Right cardiac atrium (tissue), 5 donors: Measurements from ENCODE around the gene CST7. TPM values are rescaled to one million over a fixed set of nuclear protein-coding genes. Genes with fewer than 3 reads are reported as not detected.
"Not testable (repeated sequence)": the region's sequence is repeated elsewhere in the genome, so short reads cannot be mapped to it uniquely, and the experiment has no call there.

Source experiments
- ATAC-seq, 2 donors: fragments of 200-7000 bp; cut with Tn5 transposase; one replicate each; pipeline versions ENCODE4 v1.8.0 to v1.9.1; 2020; ENCODE audit warnings: moderate library complexity in 2 of 2, mild to moderate bottlenecking in 1 of 2
- DNase-seq, 3 donors: peaks; one replicate each; pipeline ENCODE4 v3.0.0-alpha.2; 2020
- H3K27ac ChIP-seq: one replicate; pipeline ENCODE4 v1.5.1; 2013; ENCODE audit warnings: mild to moderate bottlenecking, low read length, control low read depth, moderate library complexity
- H3K27me3 ChIP-seq: one replicate; pipeline ENCODE4 v1.6.1; 2013; ENCODE audit not compliant: control insufficient read depth, insufficient read depth
- H3K4me1 ChIP-seq: one replicate; pipeline ENCODE4 v1.6.1; 2013; ENCODE audit warnings: low read length; ENCODE audit not compliant: control insufficient read depth, insufficient read depth
- H3K4me3 ChIP-seq: one replicate; pipeline ENCODE4 v1.5.1; 2013; ENCODE audit warnings: low read length, control low read depth
- H3K9me3 ChIP-seq: one replicate; pipeline ENCODE4 v1.6.1; 2013; ENCODE audit warnings: low read length; ENCODE audit not compliant: control insufficient read depth
- WGBS: extraction: QIAGEN DNeasy Blood & Tissue Kit; methylation state at CpG from one replicate; pipeline ENCODE4 v1.1.7; 2013; 5-methylcytosine and 5-hydroxymethylcytosine counted together
- intact Hi-C, 4 donors: fragments of 100-400 bp; cut with DNase I; formaldehyde crosslinking; loops; one replicate each; pipeline versions ENCODE4 v1.11.0 to v1.14.0; 2022 to 2023
- polyA plus RNA-seq: library from polyadenylated mRNA; stranded (reverse); fragments of 200-250 nt; gene quantifications from one replicate; pipeline ENCODE4 v1.2.3, GENCODE V29; 2013
- total RNA-seq, 4 donors: library from RNA; stranded (reverse); fragmentation: NEBNext Ultra II Directional; extraction: Animal tissue kit (Norgen Biotek cat#: 25700); gene quantifications; one replicate each; pipeline ENCODE4 v1.2.1, GENCODE V29; 2021
- donor health status: healthy with polysubstance abuse.
- donor health status: DM: no; HTN: yes; CAD: no.
- donor health status: DM: no; HTN: no; CAD: no.
- donor health status: DM: no; HTN: yes; CAD: no; lungs with severe emphysema.
- donor health status: DM: yes; HTN: yes; CAD: no.

The CST7 gene
- total and polyA plus RNA-seq, 5 donors = 0.45 to 1.5 (median 1.0) TPM

GRCh38 chr20:24929867-24930723, 19.0 kb upstream of the CST7 start:
- H3K4me3 ChIP-seq, intact Hi-C loops, ATAC-seq, DNase-seq, H3K4me1 ChIP-seq, H3K27me3 ChIP-seq, H3K9me3 ChIP-seq, H3K27ac ChIP-seq: not testable (repeated sequence)
- 64% methylated on average over 13 of the region's 13 CpGs for WGBS

GRCh38 chr20:24930724-24931688, 18.1 kb upstream of the CST7 start:
- DNase-seq, H3K9me3 ChIP-seq, H3K27ac ChIP-seq, H3K4me3 ChIP-seq, H3K4me1 ChIP-seq, H3K27me3 ChIP-seq, ATAC-seq, intact Hi-C loops: not testable (repeated sequence)
- WGBS = 70% methylated on average over 15 of the region's 15 CpGs

- intact Hi-C loops, H3K27me3 ChIP-seq, H3K4me1 ChIP-seq, H3K4me3 ChIP-seq, ATAC-seq, H3K9me3 ChIP-seq, H3K27ac ChIP-seq, DNase-seq: not testable (repeated sequence)
- 51% methylated on average over 1 of the region's 1 CpG for WGBS
Measured at GRCh38 chr20:24931893-24932292, 17.2 kb upstream of the CST7 start.

GRCh38 chr20:24933266-24933908, 15.7 kb upstream of the CST7 start:
- H3K4me1 ChIP-seq = no peaks in the 10 kb centered on the region
- H3K27ac ChIP-seq = no peak overlapping the region
- no peaks in the 10 kb centered on the region for H3K9me3 ChIP-seq
- H3K4me3 ChIP-seq = no peak overlapping the region
- H3K27me3 ChIP-seq = no peaks in the 10 kb centered on the region
- 82% methylated on average over 7 of the region's 7 CpGs for WGBS
- ATAC-seq = no peak
- DNase-seq = no peak
- intact Hi-C loops = no loop called here

GRCh38 chr20:24934101-24934661, 14.9 kb upstream of the CST7 start:
- Histone ChIP-seq H3K4me1 (no peaks in the 10 kb centered on the region), H3K27ac (no peak overlapping the region), H3K9me3 (no peaks in the 10 kb centered on the region), H3K4me3 (no peak overlapping the region), H3K27me3 (no peaks in the 10 kb centered on the region)
- 79% methylated on average over 9 of the region's 9 CpGs for WGBS
- intact Hi-C loops = no loop called here
- ATAC-seq (no peak), DNase-seq (no peak)

- Histone ChIP-seq H3K27me3 (no peaks in the 10 kb centered on the region), H3K27ac (no peak overlapping the region), H3K9me3 (no peaks in the 10 kb centered on the region), H3K4me1 (no peaks in the 10 kb centered on the region), H3K4me3 (no peak overlapping the region)
- 66% methylated on average over 3 of the region's 3 CpGs for WGBS
- ATAC-seq (no peak), DNase-seq (no peak)
- intact Hi-C loops = no loop called here
Measured at GRCh38 chr20:24934716-24935115, 14.4 kb upstream of the CST7 start.

DNA sequence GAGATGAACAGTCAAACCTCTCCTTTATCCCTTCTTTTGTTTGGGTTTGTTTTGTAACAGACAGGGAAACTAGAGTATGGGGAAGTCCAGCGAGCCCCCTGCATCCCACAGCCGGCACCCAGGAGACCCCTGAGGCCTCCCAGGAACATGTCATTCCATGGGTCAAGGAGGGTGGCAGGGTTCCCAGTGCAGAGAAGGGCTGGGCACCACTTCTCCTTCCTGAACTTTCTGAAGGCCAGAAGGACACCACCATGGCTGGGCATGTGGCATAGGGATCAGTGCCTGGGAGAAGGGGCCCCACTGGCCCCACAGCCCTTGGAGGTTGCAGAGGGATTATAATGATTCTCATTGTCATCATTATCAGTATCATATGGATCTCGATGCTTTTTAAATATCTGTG, 13.9 kb upstream of the CST7 start:
- 84% methylated on average over 3 of the region's 3 CpGs for WGBS
- no peaks in the 10 kb centered on the region for H3K9me3 ChIP-seq
- H3K4me1 ChIP-seq = no peaks in the 10 kb centered on the region
- intact Hi-C loops = no loop called here
- ATAC-seq (no peak), DNase-seq (no peak)
- H3K27ac ChIP-seq = no peak overlapping the region
- H3K4me3 ChIP-seq = no peak overlapping the region
- no peaks in the 10 kb centered on the region for H3K27me3 ChIP-seq

GRCh38 chr20:24935766-24936525, 13.1 kb upstream of the CST7 start:
- intact Hi-C loops = no loop called here
- DNase-seq (no peak), ATAC-seq (no peak)
- Histone ChIP-seq H3K4me3 (no peak overlapping the region), H3K27ac (no peak overlapping the region), H3K9me3 (no peaks in the 10 kb centered on the region), H3K27me3 (no peaks in the 10 kb centered on the region), H3K4me1 (no peaks in the 10 kb centered on the region)
- 90% methylated on average over 4 of the region's 4 CpGs for WGBS

DNA sequence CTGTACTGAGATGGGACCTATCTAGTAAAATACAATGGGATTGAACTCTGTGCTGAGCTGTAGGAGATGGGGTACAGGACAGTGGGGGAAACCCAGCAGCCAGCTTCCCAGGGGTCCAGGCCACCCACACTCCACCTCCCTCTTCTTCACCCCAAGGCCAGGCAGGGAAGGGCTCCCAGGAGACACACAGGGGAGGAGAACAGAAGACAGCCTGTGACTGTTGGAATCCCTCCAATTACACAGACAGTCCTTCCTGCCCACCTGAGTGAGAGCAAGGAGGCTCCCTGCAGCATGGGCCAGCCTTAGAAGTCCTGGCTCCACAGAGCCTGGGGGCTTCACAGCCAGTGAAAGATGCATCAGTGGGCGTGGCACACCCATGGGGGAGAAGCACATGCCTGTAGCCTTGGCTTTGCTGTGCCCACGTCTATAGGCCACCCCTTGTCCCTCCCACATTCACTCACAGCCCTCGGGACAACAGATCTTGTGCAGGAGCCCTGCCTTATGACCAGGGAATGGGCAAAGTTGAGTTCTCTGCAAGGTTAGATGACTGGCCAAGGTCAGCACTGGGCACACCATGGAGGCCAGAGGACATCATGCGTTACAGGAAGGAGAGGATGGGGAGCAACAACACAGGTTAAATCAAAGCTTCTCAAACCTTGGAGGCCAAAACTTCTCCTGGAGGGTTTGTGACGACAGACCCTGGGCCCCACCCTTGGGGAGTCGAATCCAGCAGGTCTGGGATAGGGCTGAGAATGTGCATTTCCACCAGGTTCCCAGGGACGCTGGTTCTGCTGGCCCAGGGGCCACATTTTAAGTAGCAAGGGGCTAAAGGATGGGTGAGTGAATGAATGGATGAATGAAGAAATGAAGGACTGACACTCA, 12.3 kb upstream of the CST7 start:
- DNase-seq (no peak), ATAC-seq (no peak)
- WGBS = 82% methylated on average over 7 of the region's 7 CpGs

More for the DNA sequence above, 12.3 kb upstream of the CST7 start:
- Histone ChIP-seq H3K27me3 (no peaks in the 10 kb centered on the region), H3K4me1 (no peaks in the 10 kb centered on the region), H3K9me3 (no peaks in the 10 kb centered on the region), H3K27ac (no peak overlapping the region), H3K4me3 (no peak overlapping the region)
- intact Hi-C loops = no loop called here
